ENCODE measurements around the gene MFGE8. TPM values are rescaled to one million over a fixed set of nuclear protein-coding genes. Genes with fewer than 3 reads are reported as not detected.

MFGE8 gene
- total RNA-seq, 1 experiment from 2014 or later = 32.0 TPM

DNA sequence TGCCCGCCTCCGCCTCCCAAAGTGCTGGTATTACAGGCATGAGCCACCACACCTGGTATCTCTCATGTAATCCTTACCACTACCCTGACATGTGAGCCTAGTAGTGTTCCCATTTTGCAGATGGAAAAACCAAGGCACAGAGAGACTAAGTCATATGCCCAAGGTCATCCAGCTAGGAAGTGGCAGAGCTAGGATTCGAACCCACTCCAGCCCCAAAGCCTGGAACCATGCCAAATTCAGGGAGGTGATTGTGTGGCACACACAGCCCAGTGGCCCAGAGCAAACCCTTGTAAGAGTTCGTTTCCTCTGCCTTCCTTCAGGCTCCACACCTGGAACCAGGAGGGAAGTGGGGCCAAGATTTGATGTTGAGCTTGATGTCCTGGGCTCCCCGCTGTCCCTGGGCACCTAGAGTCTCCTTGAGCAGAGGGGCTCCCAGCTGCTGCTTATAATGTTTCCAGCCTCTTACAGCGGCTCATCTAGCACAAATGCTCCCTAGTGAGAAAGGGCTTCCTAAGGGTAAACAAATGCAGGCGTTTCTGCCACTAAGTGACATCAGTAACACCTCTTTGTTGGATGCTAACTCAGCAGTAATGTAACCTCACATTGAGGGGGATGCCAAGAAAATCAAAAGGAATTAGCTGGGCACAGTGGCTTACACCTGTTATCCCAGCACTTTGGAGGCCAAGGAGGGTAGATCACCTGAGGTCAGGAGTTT, 21.5 kb downstream of the MFGE8 start:
- intact Hi-C loops (cut with micrococcal nuclease) = no loop called here
- TF ChIP-seq EZH2 (IDR thresholded peaks at IDR 0.05; ENCODE audit: low read length, unreplicated experiment) (no peak), EZH2phosphoT487 (IDR thresholded peaks at IDR 0.05; ENCODE audit: borderline replicate concordance, low read length) (no peak), CTCF (conservative IDR thresholded peaks at IDR 0.05; ENCODE audit: low read depth, low read length) (no peak)
- ATAC-seq = no peak
- no peaks in the 10 kb centered on the region for H3K36me3 ChIP-seq (ENCODE audit: low read depth, low read length)
- no peaks in the 10 kb centered on the region for H4K20me1 ChIP-seq (ENCODE audit: low read length)
- H3K27ac ChIP-seq (ENCODE audit: low read length) = no peak overlapping the region
- H3K4me1 ChIP-seq (ENCODE audit: insufficient read depth, low read length) = no peaks in the 10 kb centered on the region
- DNase-seq = no peak
- H3K9me3 ChIP-seq (ENCODE audit: low read length) = no peaks in the 10 kb centered on the region
- ChIA-PET POLR2A (ENCODE audit: unreplicated experiment) (no interaction called here), CTCF (no interaction called here)
- H3F3A ChIP-seq (ENCODE audit: low read length, unreplicated experiment) = no peaks in the 10 kb centered on the region
- no peak overlapping the region for H3K4me3 ChIP-seq (ENCODE audit: low read length)
- no peak overlapping the region for H3K4me2 ChIP-seq (ENCODE audit: low read length)
- no peaks in the 10 kb centered on the region for H3K79me2 ChIP-seq (ENCODE audit: low read length)
- no peaks in the 10 kb centered on the region for H3K9me2 ChIP-seq (replicated peaks; ENCODE audit: low read length)
- no peak overlapping the region for H2AFZ ChIP-seq (ENCODE audit: low read length)
- H3K9ac ChIP-seq (ENCODE audit: low read length) = no peak overlapping the region
- no peaks in the 10 kb centered on the region for H3K27me3 ChIP-seq (ENCODE audit: low read length)
- BruUV-seq (replicated peaks) = no TSS peak

DNA sequence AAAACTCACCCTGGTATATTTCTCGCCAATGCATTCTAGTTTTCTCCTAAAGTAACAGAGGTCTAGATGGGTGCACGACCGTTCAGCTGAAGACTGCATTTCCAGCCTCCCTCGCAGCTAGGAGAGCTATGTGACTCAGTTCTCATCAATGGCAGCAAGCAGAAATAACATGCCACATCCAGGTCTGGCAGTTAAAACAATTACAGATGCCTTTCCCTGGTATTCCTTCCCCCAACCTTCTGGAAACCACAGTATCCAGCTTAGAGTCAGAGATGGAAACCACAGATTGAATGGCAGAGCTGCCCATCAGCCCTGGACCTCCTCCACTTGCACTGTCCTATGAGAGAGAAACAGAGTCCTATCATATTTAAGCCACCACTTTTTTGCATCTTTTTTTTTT, 22.7 kb downstream of the MFGE8 start:
- Histone ChIP-seq H3K27me3 (ENCODE audit: low read length) (no peaks in the 10 kb centered on the region), H3K36me3 (ENCODE audit: low read depth, low read length) (no peaks in the 10 kb centered on the region), H3K79me2 (ENCODE audit: low read length) (no peaks in the 10 kb centered on the region), H3K27ac (ENCODE audit: low read length) (no peak overlapping the region), H3K9ac (ENCODE audit: low read length) (no peak overlapping the region), H3K9me2 (replicated peaks; ENCODE audit: low read length) (no peaks in the 10 kb centered on the region), H2AFZ (ENCODE audit: low read length) (no peak overlapping the region), H3K4me2 (ENCODE audit: low read length) (no peak overlapping the region), H3K9me3 (ENCODE audit: low read length) (no peaks in the 10 kb centered on the region), H3K4me3 (ENCODE audit: low read length) (no peak overlapping the region), H4K20me1 (ENCODE audit: low read length) (no peaks in the 10 kb centered on the region), H3K4me1 (ENCODE audit: insufficient read depth, low read length) (no peaks in the 10 kb centered on the region), H3F3A (ENCODE audit: low read length, unreplicated experiment) (no peaks in the 10 kb centered on the region)
- POLR2A ChIA-PET (ENCODE audit: unreplicated experiment) = no interaction called here
- intact Hi-C loops (cut with micrococcal nuclease) = no loop called here
- TF ChIP-seq EZH2phosphoT487 (IDR thresholded peaks at IDR 0.05; ENCODE audit: borderline replicate concordance, low read length) = no peak
- TF ChIP-seq CTCF (conservative IDR thresholded peaks at IDR 0.05; ENCODE audit: low read depth, low read length) = no peak
- no peak for TF ChIP-seq EZH2 (IDR thresholded peaks at IDR 0.05; ENCODE audit: low read length, unreplicated experiment)
- ATAC-seq = no peak
- CTCF ChIA-PET = no interaction called here
- no TSS peak for BruUV-seq (replicated peaks)
- DNase-seq = no peak

- H2AFZ ChIP-seq (ENCODE audit: low read length) = no peak overlapping the region
- no peak for DNase-seq
- no peak overlapping the region for H3K4me2 ChIP-seq (ENCODE audit: low read length)
- H3K36me3 ChIP-seq (ENCODE audit: low read depth, low read length) = no peaks in the 10 kb centered on the region
- H4K20me1 ChIP-seq (ENCODE audit: low read length) = no peaks in the 10 kb centered on the region
- H3F3A ChIP-seq (ENCODE audit: low read length, unreplicated experiment) = no peaks in the 10 kb centered on the region
- ATAC-seq = no peak
- H3K27me3 ChIP-seq (ENCODE audit: low read length) = no peaks in the 10 kb centered on the region
- no peaks in the 10 kb centered on the region for H3K79me2 ChIP-seq (ENCODE audit: low read length)
- TF ChIP-seq CTCF (conservative IDR thresholded peaks at IDR 0.05; ENCODE audit: low read depth, low read length) (no peak), EZH2 (IDR thresholded peaks at IDR 0.05; ENCODE audit: low read length, unreplicated experiment) (no peak), EZH2phosphoT487 (IDR thresholded peaks at IDR 0.05; ENCODE audit: borderline replicate concordance, low read length) (no peak)
- intact Hi-C loops (cut with micrococcal nuclease) = no loop called here
- BruUV-seq (replicated peaks) = no TSS peak
- ChIA-PET POLR2A (ENCODE audit: unreplicated experiment) (no interaction called here), CTCF (no interaction called here)
- H3K9me3 ChIP-seq (ENCODE audit: low read length) = no peaks in the 10 kb centered on the region
- no peak overlapping the region for H3K9ac ChIP-seq (ENCODE audit: low read length)
- H3K27ac ChIP-seq (ENCODE audit: low read length) = no peak overlapping the region
- no peak overlapping the region for H3K4me3 ChIP-seq (ENCODE audit: low read length)
- no peaks in the 10 kb centered on the region for H3K9me2 ChIP-seq (replicated peaks; ENCODE audit: low read length)
- no peaks in the 10 kb centered on the region for H3K4me1 ChIP-seq (ENCODE audit: insufficient read depth, low read length)
Observed at GRCh38 chr15:88888719-88889118, 24.5 kb downstream of the MFGE8 start.

Data from PC-3 (cell line).